GM10847 (cell line): ENCODE data around the gene MAML3.

ENCODE experiments used
- POLR2A ChIP-seq: IDR thresholded peaks from 2 replicates; pipeline ENCODE4 v1.6.1; 2011; ENCODE audit not compliant: insufficient read length; ENCODE audit errors: extremely low read depth

The MAML3 gene

GRCh38 chr4:139768366-139768765 is 385.6 kb downstream of the MAML3 start:
- TF ChIP-seq POLR2A = no peak

GRCh38 chr4:139767585-139767984 is 386.4 kb downstream of the MAML3 start:
- TF ChIP-seq POLR2A = no peak

GRCh38 chr4:139767168-139767567 is 386.8 kb downstream of the MAML3 start:
- TF ChIP-seq POLR2A = no peak

- no peak for TF ChIP-seq POLR2A
Measured at GRCh38 chr4:139764686-139765310, 389.2 kb downstream of the MAML3 start.

- no peak for TF ChIP-seq POLR2A
Measured at GRCh38 chr4:139764182-139764581, 389.8 kb downstream of the MAML3 start.

GRCh38 chr4:139763672-139764071 is 390.3 kb downstream of the MAML3 start:
- no peak for TF ChIP-seq POLR2A

GRCh38 chr4:139763205-139763604 is 390.8 kb downstream of the MAML3 start:
- TF ChIP-seq POLR2A = no peak

- no peak for TF ChIP-seq POLR2A
Measured at GRCh38 chr4:139762720-139763119, 391.3 kb downstream of the MAML3 start.

- no peak for TF ChIP-seq POLR2A
Measured at GRCh38 chr4:139761461-139761860, 392.5 kb downstream of the MAML3 start.

- TF ChIP-seq POLR2A = no peak
Measured at GRCh38 chr4:139760567-139760966, 393.4 kb downstream of the MAML3 start.

- TF ChIP-seq POLR2A = no peak
Measured at GRCh38 chr4:139759097-139759496, 394.9 kb downstream of the MAML3 start.

GRCh38 chr4:139756391-139757180 is 397.4 kb downstream of the MAML3 start:
- TF ChIP-seq POLR2A = no peak

GRCh38 chr4:139754938-139755337 is 399.0 kb downstream of the MAML3 start:
- TF ChIP-seq POLR2A = no peak

- no peak for TF ChIP-seq POLR2A
Measured at GRCh38 chr4:139753686-139754085, 400.3 kb downstream of the MAML3 start.

GRCh38 chr4:139749835-139750498 is 404.0 kb downstream of the MAML3 start:
- TF ChIP-seq POLR2A = no peak

- TF ChIP-seq POLR2A = no peak
Measured at GRCh38 chr4:139749338-139749737, 404.6 kb downstream of the MAML3 start.
